ENCODE measurements around the gene CSMD2.
"Not testable (repeated sequence)": the region's sequence is repeated elsewhere in the genome, so short reads cannot be mapped to it uniquely, and the experiment has no call there.

Gene CSMD2

GRCh38 chr1:33532936-33533335, 632.1 kb downstream of the CSMD2 start:
- no peak for DNase-seq (ENCODE audit: low spot score)

- DNase-seq (ENCODE audit: low spot score) = no peak
These were observed 632.8 kb downstream of the CSMD2 start for GRCh38 chr1:33532250-33532649.

- DNase-seq (ENCODE audit: low spot score) = no peak
These were observed 635.1 kb downstream of the CSMD2 start for GRCh38 chr1:33529957-33530356.

- DNase-seq (ENCODE audit: low spot score) = no peak
These were observed 637.1 kb downstream of the CSMD2 start for GRCh38 chr1:33527934-33528333.

GRCh38 chr1:33524586-33524985, 640.4 kb downstream of the CSMD2 start:
- DNase-seq (ENCODE audit: low spot score) = no peak

GRCh38 chr1:33519240-33519884, 645.7 kb downstream of the CSMD2 start:
- no peak for DNase-seq (ENCODE audit: low spot score)

- no peak for DNase-seq (ENCODE audit: low spot score)
These were observed 647.3 kb downstream of the CSMD2 start for GRCh38 chr1:33517596-33518250.

GRCh38 chr1:33516891-33517567, 648.0 kb downstream of the CSMD2 start:
- no peak for DNase-seq (ENCODE audit: low spot score)

GRCh38 chr1:33516428-33516827, 648.6 kb downstream of the CSMD2 start:
- DNase-seq (ENCODE audit: low spot score) = no peak

- no peak for DNase-seq (ENCODE audit: low spot score)
These were observed 649.4 kb downstream of the CSMD2 start for GRCh38 chr1:33515607-33516006.

GRCh38 chr1:33515112-33515511, 649.9 kb downstream of the CSMD2 start:
- DNase-seq (ENCODE audit: low spot score) = no peak

- no peak for DNase-seq (ENCODE audit: low spot score)
These were observed 652.6 kb downstream of the CSMD2 start for GRCh38 chr1:33512226-33513011.

GRCh38 chr1:33509276-33509675, 655.8 kb downstream of the CSMD2 start:
- DNase-seq (ENCODE audit: low spot score) = not testable (repeated sequence)

- DNase-seq (ENCODE audit: low spot score) = no peak
These were observed 656.9 kb downstream of the CSMD2 start for GRCh38 chr1:33508151-33508550.

- no peak for DNase-seq (ENCODE audit: low spot score)
These were observed 657.4 kb downstream of the CSMD2 start for GRCh38 chr1:33507661-33508060.

- no peak for DNase-seq (ENCODE audit: low spot score)
These were observed 661.5 kb downstream of the CSMD2 start for GRCh38 chr1:33503506-33503905.

GRCh38 chr1:33502726-33503125, 662.3 kb downstream of the CSMD2 start:
- DNase-seq (ENCODE audit: low spot score) = peak; percentile 9

- no peak for DNase-seq (ENCODE audit: low spot score)
These were observed 663.3 kb downstream of the CSMD2 start for GRCh38 chr1:33501774-33502173.

GRCh38 chr1:33501309-33501708, 663.7 kb downstream of the CSMD2 start:
- no peak for DNase-seq (ENCODE audit: low spot score)

- no peak for DNase-seq (ENCODE audit: low spot score)
These were observed 664.5 kb downstream of the CSMD2 start for GRCh38 chr1:33500547-33500946.

- DNase-seq (ENCODE audit: low spot score) = no peak
These were observed 667.6 kb downstream of the CSMD2 start for GRCh38 chr1:33497410-33497809.

GRCh38 chr1:33494929-33495328, 670.1 kb downstream of the CSMD2 start:
- no peak for DNase-seq (ENCODE audit: low spot score)

- DNase-seq (ENCODE audit: low spot score) = no peak
These were observed 676.4 kb downstream of the CSMD2 start for GRCh38 chr1:33488624-33489023.
